ENCODE data around the gene XCL1. TPM values are rescaled to one million over a fixed set of nuclear protein-coding genes. Genes with fewer than 3 reads are reported as not detected.

The XCL1 gene
- total RNA-seq, 2 experiments from 2014 or later, result 83.3 to 86.0 TPM

DNA sequence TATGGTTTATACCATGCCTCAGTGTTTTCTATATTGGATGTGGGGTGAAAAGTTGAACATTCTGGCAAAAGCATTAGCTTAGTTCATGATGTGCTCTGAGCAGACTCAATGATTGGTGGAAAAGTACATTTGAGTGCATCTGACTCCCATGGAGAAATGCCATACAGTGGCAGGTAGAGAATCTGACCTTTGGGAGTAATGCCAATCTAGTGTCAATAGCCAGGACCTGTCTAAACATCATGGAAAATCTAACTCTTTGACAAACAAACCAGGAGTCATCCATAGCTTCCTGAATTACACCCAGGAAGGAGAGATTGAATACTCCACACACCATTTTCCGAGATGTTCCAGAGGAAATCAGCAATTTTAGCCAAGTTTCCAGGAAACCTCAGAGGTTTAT lies 51.0 kb downstream of the XCL1 start:
- H3K4me1 Mint-ChIP-seq, result peaks cover 2% of the 10 kb centered on the region
- H3K9me3 Mint-ChIP-seq, result no peaks in the 10 kb centered on the region
- no peaks in the 10 kb centered on the region for H3K36me3 Mint-ChIP-seq
- H3K4me3 Mint-ChIP-seq, result no peak overlapping the region
- no peak for DNase-seq
- no peak overlapping the region for H3K27ac Mint-ChIP-seq
- H3K27me3 Mint-ChIP-seq, result peaks cover 3% of the 10 kb centered on the region

- DNase-seq, result no peak
- Mint-ChIP-seq H3K27ac (no peak overlapping the region), H3K36me3 (no peaks in the 10 kb centered on the region), H3K9me3 (no peaks in the 10 kb centered on the region), H3K4me1 (peaks cover 2% of the 10 kb centered on the region), H3K4me3 (no peak overlapping the region), H3K27me3 (peaks cover 3% of the 10 kb centered on the region)
Measured at GRCh38 chr1:168628807-168629206, 52.4 kb downstream of the XCL1 start.

DNA sequence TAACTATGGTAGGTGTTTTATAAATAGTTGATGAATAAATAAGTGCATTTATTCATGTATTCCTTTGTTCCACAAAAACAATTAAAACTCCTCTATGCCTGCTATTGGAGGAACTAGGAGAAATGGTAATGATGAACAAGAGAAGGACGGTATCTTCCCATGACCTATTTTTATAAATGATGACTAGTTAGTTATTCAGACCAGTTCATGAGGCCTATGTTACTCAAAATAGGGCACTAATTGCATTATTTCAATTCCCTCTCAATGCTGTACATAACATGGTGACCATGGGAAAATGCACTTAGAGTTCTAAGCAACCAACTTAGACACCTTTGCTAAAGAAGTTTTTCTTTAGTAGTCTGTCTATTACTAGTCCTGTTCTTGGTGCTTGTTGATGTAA lies 53.1 kb downstream of the XCL1 start:
- peaks cover 3% of the 10 kb centered on the region for H3K27me3 Mint-ChIP-seq
- H3K27ac Mint-ChIP-seq, result no peak overlapping the region
- no peak for DNase-seq
- no peaks in the 10 kb centered on the region for H3K9me3 Mint-ChIP-seq
- peaks cover 2% of the 10 kb centered on the region for H3K4me1 Mint-ChIP-seq
- no peaks in the 10 kb centered on the region for H3K36me3 Mint-ChIP-seq
- H3K4me3 Mint-ChIP-seq, result no peak overlapping the region

Other genes starting within 250 kb of the XCL1 start
- gene XCL2, start 32.6 kb upstream of the XCL1 start, total RNA-seq, result 100 to 1,000 TPM; 136 to 139 TPM
- gene DPT, start 152.6 kb downstream of the XCL1 start, total RNA-seq, result not detected